OCI-LY1 (cell line): ENCODE results near the gene GNPTAB.

Experiments
- EZH2 ChIP-seq: fragments of 200-600 bp; sonication (generic), shearing (Covaris generic); IDR thresholded peaks from 2 replicates; pipeline ENCODE4 v1.8.0; 2017; ENCODE audit warnings: borderline replicate concordance, mixed run types, mild to moderate bottlenecking, antibody characterized with exemption, low read length, moderate library complexity, mixed read lengths
- TF ChIP-seq, protein P1 (sequence below): fragments of 200-600 bp; sonication (generic), shearing (Covaris generic); IDR thresholded peaks from 2 replicates; pipeline ENCODE4 v1.5.1; 2017; ENCODE audit warnings: mild to moderate bottlenecking, antibody characterized with exemption, low read length, moderate library complexity, mixed read lengths

DNA sequence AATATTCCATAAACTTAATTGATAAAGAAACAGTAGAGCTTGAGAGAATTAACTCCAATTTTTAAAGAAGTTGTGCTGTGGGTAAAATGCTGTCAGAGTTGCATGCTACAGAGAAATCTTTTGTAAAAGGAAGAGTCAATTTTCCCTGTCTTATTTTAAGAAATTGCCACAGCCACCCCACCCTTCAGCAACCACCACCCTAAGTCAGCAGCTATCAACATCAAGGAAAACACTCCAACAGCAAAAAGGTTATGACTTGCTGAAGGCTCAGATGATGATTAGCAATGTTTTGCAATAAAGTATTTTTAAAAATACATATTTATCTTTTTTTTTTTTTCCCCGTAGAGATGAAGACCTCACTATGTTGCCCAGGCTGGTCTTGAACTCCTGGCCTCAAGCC lies 40.2 kb upstream of the GNPTAB start:
- TF ChIP-seq, protein P1, sequence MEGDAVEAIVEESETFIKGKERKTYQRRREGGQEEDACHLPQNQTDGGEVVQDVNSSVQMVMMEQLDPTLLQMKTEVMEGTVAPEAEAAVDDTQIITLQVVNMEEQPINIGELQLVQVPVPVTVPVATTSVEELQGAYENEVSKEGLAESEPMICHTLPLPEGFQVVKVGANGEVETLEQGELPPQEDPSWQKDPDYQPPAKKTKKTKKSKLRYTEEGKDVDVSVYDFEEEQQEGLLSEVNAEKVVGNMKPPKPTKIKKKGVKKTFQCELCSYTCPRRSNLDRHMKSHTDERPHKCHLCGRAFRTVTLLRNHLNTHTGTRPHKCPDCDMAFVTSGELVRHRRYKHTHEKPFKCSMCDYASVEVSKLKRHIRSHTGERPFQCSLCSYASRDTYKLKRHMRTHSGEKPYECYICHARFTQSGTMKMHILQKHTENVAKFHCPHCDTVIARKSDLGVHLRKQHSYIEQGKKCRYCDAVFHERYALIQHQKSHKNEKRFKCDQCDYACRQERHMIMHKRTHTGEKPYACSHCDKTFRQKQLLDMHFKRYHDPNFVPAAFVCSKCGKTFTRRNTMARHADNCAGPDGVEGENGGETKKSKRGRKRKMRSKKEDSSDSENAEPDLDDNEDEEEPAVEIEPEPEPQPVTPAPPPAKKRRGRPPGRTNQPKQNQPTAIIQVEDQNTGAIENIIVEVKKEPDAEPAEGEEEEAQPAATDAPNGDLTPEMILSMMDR: no peak
- TF ChIP-seq EZH2: no peak
